GM10266 (cell line): ENCODE measurements around the gene RGS8.
"Not testable (repeated sequence)": the region's sequence is repeated elsewhere in the genome, so short reads cannot be mapped to it uniquely, and the experiment has no call there.

Experiments used
- DNase-seq: peaks from one replicate; pipeline ENCODE4 v3.0.0; 2012; ENCODE audit errors: extremely low spot score
- CTCF ChIP-seq: IDR thresholded peaks from 2 replicates; pipeline ENCODE4 v1.5.1; 2012; ENCODE audit warnings: mild to moderate bottlenecking, low read depth; ENCODE audit not compliant: control insufficient read depth, insufficient read depth; ENCODE audit errors: missing control alignments

The RGS8 gene

GRCh38 chr1:182702826-182703524 is 18.6 kb upstream of the RGS8 start:
- no peak for DNase-seq

GRCh38 chr1:182700351-182700709 is 15.9 kb upstream of the RGS8 start:
- TF ChIP-seq CTCF = no peak
- DNase-seq = no peak

More at GRCh38 chr1:182702826-182703524, 18.6 kb upstream of the RGS8 start:
- TF ChIP-seq CTCF = no peak

GRCh38 chr1:182699393-182700350 is 15.3 kb upstream of the RGS8 start:
- no peak for TF ChIP-seq CTCF
- DNase-seq = no peak

DNA sequence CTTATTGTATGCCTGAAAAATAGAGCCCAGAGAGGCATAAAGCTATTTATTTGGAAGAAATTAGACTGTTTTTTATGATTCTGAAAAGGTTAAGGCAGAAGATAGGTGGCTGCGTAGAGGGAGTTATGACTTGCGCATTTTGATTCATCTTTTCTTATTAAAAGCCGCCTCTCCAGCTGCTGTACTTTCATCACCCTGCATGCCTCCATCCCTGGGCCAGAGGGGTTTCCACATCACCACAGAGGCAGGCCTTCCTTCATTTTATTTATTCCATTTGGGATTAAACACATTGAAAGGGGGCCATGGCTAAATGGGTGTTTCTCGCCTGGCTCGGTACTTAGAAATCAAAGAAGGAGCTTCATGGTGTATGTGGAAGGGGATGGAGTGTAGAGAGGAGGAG is 14.6 kb upstream of the RGS8 start:
- DNase-seq = no peak
- no peak for TF ChIP-seq CTCF

DNA sequence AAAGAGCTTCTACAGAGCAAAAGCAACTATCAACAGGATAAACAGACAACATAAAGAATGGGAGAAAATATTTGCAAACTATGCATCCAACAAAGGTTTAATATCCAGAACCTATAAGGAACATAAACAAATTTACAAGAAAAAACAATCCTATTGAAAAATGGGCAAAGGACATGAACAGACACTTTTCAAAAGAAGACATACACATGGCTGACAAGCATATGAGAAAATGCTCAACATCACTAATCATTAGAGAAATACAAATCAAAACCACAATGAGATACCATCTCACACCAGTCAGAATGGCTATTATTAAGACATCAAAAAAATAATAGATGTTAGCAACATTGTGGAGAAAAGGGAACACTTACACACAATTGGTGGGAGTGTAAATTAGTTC is 8.8 kb upstream of the RGS8 start:
- not testable (repeated sequence) for DNase-seq

DNA sequence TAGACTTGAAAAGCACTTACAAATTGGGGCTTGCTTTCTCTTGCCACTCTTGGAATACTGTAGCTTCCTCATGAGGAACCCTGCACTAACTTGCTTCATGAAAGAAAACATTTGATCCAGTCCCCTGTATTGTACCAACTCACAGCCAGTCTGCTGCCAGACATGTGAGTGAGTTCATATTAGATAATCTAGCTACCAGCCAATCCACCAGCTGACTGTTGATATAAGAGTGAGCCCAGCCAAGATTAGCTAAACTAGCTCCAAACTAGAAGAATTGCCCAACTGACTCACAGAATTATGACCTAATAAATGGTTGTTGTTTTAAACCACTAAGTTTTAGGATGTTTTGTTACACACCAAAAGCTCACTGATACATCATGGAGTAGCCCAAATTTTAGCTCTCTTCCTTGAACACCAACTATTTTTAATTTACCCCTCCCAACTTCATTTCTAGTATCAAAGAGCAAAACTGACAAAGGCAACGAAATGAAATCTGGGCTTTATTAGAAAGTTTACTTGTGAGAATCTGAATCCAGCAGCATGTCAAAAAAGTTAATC is 6.6 kb upstream of the RGS8 start:
- DNase-seq = no peak
- TF ChIP-seq CTCF = no peak

DNA sequence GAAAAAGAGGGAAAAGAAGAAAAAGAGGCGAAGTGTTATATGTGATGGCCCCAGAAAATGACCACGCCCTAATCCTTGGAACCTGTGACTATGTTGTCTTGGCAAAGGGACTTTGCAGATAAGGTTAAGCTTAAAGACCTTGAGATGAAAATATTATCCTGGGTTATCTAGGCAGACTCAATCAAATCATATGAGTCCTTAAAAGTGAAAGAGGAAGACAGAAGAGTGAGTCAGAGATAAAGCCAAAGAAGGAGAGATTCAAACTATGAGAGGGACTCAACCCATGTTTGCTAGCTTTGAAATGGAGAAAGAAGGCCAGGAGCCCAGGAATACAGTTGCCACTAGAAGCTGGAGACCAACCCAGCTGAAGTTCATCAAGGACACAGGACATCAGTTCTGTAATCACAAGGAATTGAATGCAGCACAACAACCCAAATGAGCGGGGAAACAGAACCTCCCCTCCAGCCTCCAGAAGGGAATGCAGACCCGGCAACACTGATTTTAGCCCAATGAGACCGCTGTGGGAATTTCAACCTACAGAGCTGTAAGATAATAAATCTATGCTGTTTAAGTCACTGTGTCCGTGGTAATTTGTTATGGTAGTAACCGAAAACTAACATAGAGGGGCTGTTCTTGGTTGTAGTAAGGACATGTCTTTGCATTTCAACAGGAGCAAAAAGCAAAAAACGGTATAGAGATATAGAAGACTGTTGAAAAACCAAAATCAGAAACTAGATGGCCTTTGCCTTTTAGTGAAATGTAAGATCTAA is 4.2 kb upstream of the RGS8 start:
- no peak for TF ChIP-seq CTCF
- DNase-seq = no peak
